ENCODE measurements around the gene CRB1.

CRB1 gene

DNA sequence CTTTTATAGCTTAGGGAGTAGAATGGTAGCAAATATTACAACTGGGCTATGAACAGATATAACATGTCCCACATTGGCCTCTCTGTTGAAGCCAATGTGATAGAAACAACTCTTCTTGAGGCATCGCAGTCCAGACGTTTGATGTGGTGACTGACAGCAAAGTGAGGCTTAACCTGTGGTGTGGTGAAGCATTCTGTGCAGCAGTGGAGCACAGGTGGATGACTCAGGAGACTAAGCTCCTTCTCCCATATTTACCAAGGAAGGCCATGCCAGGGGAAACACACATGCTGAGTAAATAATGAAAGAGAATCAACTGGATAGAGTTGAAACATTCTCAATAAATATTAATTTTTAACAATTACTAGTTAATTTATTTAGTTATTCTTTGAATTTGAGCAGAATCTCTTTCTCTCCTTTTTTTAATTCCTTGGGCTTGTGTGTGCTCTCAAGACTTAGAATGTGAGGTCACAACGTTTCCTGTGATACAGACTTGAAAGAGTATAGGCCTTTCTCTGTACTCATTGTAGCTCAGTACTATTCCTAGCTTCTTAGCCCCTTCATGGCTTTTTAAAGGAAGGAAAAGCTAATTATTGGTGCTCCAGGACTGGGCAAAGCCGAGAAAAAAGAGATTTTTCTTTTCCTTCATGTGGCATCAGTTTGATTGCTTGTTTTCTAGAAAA, 17.6 kb downstream of the CRB1 start:
- no peak overlapping the region for H3K4me3 ChIP-seq (ENCODE audit: control insufficient read depth, low read depth, low read length)
- DNase-seq (ENCODE audit: low read depth) = no peak
- TF ChIP-seq, protein P1, sequence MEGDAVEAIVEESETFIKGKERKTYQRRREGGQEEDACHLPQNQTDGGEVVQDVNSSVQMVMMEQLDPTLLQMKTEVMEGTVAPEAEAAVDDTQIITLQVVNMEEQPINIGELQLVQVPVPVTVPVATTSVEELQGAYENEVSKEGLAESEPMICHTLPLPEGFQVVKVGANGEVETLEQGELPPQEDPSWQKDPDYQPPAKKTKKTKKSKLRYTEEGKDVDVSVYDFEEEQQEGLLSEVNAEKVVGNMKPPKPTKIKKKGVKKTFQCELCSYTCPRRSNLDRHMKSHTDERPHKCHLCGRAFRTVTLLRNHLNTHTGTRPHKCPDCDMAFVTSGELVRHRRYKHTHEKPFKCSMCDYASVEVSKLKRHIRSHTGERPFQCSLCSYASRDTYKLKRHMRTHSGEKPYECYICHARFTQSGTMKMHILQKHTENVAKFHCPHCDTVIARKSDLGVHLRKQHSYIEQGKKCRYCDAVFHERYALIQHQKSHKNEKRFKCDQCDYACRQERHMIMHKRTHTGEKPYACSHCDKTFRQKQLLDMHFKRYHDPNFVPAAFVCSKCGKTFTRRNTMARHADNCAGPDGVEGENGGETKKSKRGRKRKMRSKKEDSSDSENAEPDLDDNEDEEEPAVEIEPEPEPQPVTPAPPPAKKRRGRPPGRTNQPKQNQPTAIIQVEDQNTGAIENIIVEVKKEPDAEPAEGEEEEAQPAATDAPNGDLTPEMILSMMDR (IDR thresholded peaks at IDR 0.05; ENCODE audit: control insufficient read depth, insufficient read depth, low read depth, low read length, missing control alignments) = no peak

DNA sequence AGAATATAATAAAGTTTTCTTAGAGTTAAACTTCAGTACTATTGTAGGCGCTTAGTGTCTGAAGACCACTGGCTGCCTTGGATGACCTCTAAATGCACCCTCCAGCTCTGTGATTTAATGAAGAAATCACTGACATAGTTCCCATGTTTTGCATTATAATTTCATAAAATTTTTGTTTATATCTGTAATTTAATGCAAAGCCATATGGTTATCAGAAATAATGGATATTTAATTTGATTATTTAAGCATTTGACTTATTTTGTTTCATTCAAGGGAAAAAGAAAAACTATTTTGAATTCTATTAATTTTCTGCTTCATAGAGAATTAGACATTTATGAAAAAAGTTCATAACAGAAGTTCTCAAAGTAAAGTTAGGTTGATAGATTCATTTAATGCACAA, 18.6 kb downstream of the CRB1 start:
- no peak for DNase-seq (ENCODE audit: low read depth)
- no peak overlapping the region for H3K4me3 ChIP-seq (ENCODE audit: control insufficient read depth, low read depth, low read length)
- TF ChIP-seq, protein P1 (IDR thresholded peaks at IDR 0.05; ENCODE audit: control insufficient read depth, insufficient read depth, low read depth, low read length, missing control alignments) = no peak

DNA sequence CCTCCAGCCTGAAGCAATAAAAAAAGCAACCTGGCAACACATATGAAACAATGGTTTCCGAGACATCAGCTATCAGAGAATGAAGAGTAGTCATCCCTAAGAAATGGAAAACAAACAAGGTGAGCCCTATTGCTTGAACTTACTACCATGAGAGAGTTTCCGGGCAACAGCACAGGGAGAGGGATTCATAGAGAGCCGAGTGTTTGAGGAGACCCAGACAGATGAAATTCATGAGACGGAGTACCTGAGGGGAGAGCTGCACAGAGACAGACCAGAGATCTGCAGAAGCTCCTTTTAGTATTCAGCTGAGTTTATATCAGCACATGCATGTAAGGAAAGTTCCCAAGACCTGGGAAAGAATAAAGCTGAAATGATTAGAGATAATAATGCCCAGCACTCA, 19.8 kb downstream of the CRB1 start:
- TF ChIP-seq, protein P1 (IDR thresholded peaks at IDR 0.05; ENCODE audit: control insufficient read depth, insufficient read depth, low read depth, low read length, missing control alignments) = no peak
- H3K4me3 ChIP-seq (ENCODE audit: control insufficient read depth, low read depth, low read length) = no peak overlapping the region
- no peak for DNase-seq (ENCODE audit: low read depth)

DNA sequence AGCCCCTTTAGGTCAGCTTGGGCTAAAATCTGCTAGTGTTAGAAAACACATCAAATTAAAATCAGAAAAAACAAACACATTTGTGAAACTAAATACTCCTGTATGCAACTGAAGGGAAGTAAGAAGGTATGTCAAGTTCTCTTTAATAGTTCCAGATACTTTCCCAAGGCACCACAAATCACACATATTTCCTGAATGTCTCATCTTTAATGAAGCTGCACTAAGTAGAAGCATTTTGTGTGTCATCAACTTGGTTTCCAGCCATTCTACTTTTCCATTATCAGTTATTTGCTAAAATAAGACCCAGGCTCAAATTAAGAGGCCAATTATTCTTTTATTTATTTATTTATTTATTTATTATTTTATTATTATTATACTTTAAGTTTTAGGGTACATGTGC, 34.7 kb downstream of the CRB1 start:
- no peak for DNase-seq (ENCODE audit: low read depth)
- TF ChIP-seq, protein P1 (IDR thresholded peaks at IDR 0.05; ENCODE audit: control insufficient read depth, insufficient read depth, low read depth, low read length, missing control alignments) = no peak

DNA sequence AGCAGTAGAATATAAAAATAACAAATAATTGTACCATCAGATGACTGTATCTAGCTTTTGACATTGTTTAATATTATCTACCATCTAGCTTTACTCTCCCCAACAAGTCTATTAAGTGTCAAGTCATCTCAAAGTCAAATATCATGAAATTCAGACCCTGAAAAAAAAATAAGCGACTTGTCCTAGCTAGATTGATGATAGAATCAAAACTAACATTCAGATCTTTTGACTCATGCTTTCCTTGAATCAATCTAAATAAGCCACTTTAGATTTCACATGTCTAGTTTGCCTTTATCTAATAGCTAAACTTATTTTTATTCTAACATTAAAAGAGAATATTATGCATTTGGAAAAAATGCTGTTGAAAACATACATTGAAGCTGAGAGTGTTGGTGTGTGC, 35.4 kb downstream of the CRB1 start:
- no peak overlapping the region for H3K4me3 ChIP-seq (ENCODE audit: control insufficient read depth, low read depth, low read length)
- no peak for DNase-seq (ENCODE audit: low read depth)
- TF ChIP-seq, protein P1 (IDR thresholded peaks at IDR 0.05; ENCODE audit: control insufficient read depth, insufficient read depth, low read depth, low read length, missing control alignments) = no peak

More for the DNA sequence above, 34.7 kb downstream of the CRB1 start:
- no peak overlapping the region for H3K4me3 ChIP-seq (ENCODE audit: control insufficient read depth, low read depth, low read length)

DNA sequence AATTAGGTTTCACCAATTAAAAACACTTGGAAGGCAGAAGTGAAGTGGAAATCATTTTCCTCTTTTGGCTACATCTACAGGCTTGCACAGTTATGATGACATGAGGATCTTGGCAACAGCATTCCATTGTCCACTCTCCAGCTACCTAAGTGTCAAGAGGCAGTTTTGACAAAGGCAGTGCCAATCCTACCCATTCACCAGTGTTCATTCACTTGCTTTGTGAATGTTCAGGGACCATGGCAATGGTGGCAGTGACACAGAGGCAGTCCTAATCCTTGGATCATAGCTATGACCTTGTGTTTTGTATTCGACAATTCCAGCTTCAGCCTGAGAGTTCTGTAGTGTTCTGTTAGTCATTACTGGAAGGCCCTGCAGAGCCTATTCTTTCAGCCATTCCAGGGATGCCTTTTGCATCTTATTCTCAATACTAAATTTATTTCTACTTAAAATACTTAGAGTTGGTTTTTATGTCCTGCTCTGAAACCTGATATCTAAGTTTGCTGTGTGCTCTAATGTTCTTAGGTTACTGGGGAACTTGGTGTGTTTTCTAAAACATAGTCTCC, 36.7 kb downstream of the CRB1 start:
- no peak overlapping the region for H3K4me3 ChIP-seq (ENCODE audit: control insufficient read depth, low read depth, low read length)
- TF ChIP-seq, protein P1 (IDR thresholded peaks at IDR 0.05; ENCODE audit: control insufficient read depth, insufficient read depth, low read depth, low read length, missing control alignments) = no peak
- DNase-seq (ENCODE audit: low read depth) = no peak
